Neural crest cell (in vitro differentiated cells): ENCODE data around the gene SLC38A1. TPM values are rescaled to one million over a fixed set of nuclear protein-coding genes. Genes with fewer than 3 reads are reported as not detected.
"Not testable (repeated sequence)": the region's sequence is repeated elsewhere in the genome, so short reads cannot be mapped to it uniquely, and the experiment has no call there.

ENCODE experiments used
- DNase-seq: peaks from one replicate; pipeline ENCODE4 v3.0.0; 2021; ENCODE audit warnings: low read depth, mixed read lengths, low spot score
- H3K27ac Mint-ChIP-seq: one replicate; pipeline ENCODE4 v1.8.0; 2021; ENCODE audit warnings: mild to moderate bottlenecking, mixed read lengths; ENCODE audit not compliant: unreplicated experiment
- H3K27me3 Mint-ChIP-seq: 2 replicates; pipeline ENCODE4 v1.8.0; 2021; ENCODE audit warnings: low read depth, mild to moderate bottlenecking, mixed read lengths
- H3K36me3 Mint-ChIP-seq: 2 replicates; pipeline ENCODE4 v1.8.0; 2021; ENCODE audit warnings: low read depth, mild to moderate bottlenecking, mixed read lengths
- H3K4me1 Mint-ChIP-seq: 2 replicates; pipeline ENCODE4 v1.8.0; 2021; ENCODE audit warnings: mixed read lengths
- H3K4me3 Mint-ChIP-seq: one replicate; pipeline ENCODE4 v1.8.0; 2021; ENCODE audit warnings: mild to moderate bottlenecking, mixed read lengths
- H3K9me3 Mint-ChIP-seq: 2 replicates; pipeline ENCODE4 v1.8.0; 2021; ENCODE audit warnings: mixed read lengths
- CTCF ChIP-seq: fragments of 200-600 bp; sonication (generic); conservative IDR thresholded peaks from 2 replicates; pipeline ENCODE4 v1.5.0; 2021; ENCODE audit warnings: antibody characterized with exemption, mild to moderate bottlenecking
- total RNA-seq: library from RNA; stranded (reverse); gene quantifications from 2 replicates; pipeline ENCODE4 v1.2.1, GENCODE V29; 2021

The SLC38A1 gene
- total RNA-seq, 1 donor from 2014 or later, result 129 TPM

DNA sequence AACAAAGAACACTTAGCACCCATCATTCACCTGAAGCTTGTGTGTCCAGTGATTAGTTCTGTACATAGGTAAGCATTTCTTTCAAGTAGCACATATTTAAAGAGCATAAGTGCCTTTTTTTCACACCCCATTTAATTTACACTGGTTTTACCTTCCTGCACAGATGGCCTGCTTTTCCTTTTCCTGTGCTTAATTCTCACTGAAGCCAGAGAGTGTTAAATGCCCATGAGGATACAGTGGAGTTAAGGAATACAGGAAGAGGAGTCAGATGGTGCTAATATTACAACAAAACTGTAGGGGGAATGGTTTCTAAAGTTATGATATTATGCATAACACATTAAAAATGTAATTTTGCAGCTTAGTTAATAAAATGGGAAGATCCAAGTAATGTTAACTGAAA, 31.0 kb upstream of the SLC38A1 start:
- Mint-ChIP-seq H3K4me1 (peaks cover 6% of the 10 kb centered on the region), H3K27ac (no peak overlapping the region), H3K9me3 (peaks cover 4% of the 10 kb centered on the region), H3K36me3 (peaks cover 2% of the 10 kb centered on the region), H3K4me3 (no peak overlapping the region), H3K27me3 (peaks cover 9% of the 10 kb centered on the region)
- no peak for TF ChIP-seq CTCF
- no peak for DNase-seq

- Mint-ChIP-seq H3K27ac (no peak overlapping the region), H3K9me3 (peaks cover 4% of the 10 kb centered on the region), H3K27me3 (peaks cover 13% of the 10 kb centered on the region), H3K4me1 (no peaks in the 10 kb centered on the region), H3K4me3 (no peak overlapping the region), H3K36me3 (no peaks in the 10 kb centered on the region)
- DNase-seq, result no peak
- no peak for TF ChIP-seq CTCF
These were observed 29.4 kb upstream of the SLC38A1 start for GRCh38 chr12:46298261-46298660.

GRCh38 chr12:46296822-46297221, 28.0 kb upstream of the SLC38A1 start:
- TF ChIP-seq CTCF, result no peak
- no peak for DNase-seq
- H3K36me3 Mint-ChIP-seq, result no peaks in the 10 kb centered on the region
- no peak overlapping the region for H3K27ac Mint-ChIP-seq
- H3K27me3 Mint-ChIP-seq, result peaks cover 13% of the 10 kb centered on the region
- no peaks in the 10 kb centered on the region for H3K4me1 Mint-ChIP-seq
- H3K4me3 Mint-ChIP-seq, result no peak overlapping the region
- H3K9me3 Mint-ChIP-seq, result peaks cover 2% of the 10 kb centered on the region

DNA sequence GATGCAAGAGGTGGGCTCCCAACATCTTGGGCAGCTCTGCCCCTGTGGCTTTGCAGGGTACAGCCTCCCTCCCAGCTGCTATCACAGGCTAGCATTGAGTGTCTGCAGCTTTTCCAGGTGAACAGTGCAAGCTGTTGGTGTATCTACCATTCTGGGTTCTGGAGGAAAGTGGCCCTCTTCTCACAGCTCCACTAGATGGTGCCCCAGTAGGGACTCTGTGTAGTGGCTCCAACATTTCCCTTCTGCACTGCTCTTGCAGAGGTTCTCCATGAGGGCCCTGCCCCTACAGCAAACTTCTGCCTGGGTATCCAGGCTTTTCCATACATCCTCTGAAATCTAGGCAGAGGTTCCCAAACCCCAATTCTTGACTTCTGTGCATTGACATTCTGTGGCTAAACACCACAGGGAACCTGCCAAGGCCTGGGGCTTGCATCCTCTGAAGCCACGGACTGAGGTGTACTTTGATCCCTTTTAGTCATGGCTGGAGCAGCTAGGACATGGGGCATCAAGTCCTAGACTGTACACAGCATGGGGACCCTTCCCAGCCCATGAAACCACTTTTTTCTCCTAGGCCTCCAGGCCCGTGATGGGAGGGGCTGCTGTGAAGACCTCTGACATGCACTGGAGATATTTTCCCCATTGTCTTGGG, 24.0 kb upstream of the SLC38A1 start:
- Mint-ChIP-seq H3K4me3 (no peak overlapping the region), H3K27me3 (peaks cover 9% of the 10 kb centered on the region), H3K9me3 (peaks cover 5% of the 10 kb centered on the region), H3K27ac (no peak overlapping the region), H3K36me3 (no peaks in the 10 kb centered on the region), H3K4me1 (no peaks in the 10 kb centered on the region)
- TF ChIP-seq CTCF, result no peak
- DNase-seq, result no peak

DNA sequence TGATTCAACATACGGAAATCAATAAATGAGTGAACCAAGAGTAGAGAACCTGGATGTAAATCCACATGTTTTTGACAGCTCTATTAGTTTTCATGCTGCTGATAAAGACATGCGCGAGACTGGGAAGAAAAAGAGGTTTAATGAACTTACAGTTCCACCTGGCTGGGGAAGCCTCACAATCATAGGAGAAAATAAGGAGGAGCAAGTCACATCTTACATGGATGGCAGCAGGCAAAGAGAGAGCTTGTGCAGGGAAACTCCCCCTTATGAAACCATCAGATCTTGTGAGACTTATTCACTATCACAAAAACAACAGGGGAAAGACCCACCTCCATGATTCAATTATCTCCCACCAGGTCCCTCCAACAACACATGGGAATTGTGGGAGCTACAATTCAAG, 23.1 kb upstream of the SLC38A1 start:
- not testable (repeated sequence) for H3K36me3 Mint-ChIP-seq, DNase-seq, H3K9me3 Mint-ChIP-seq, H3K27me3 Mint-ChIP-seq, H3K27ac Mint-ChIP-seq, H3K4me1 Mint-ChIP-seq, H3K4me3 Mint-ChIP-seq

- not testable (repeated sequence) for H3K27me3 Mint-ChIP-seq, H3K4me1 Mint-ChIP-seq, DNase-seq, H3K27ac Mint-ChIP-seq, H3K4me3 Mint-ChIP-seq
- Mint-ChIP-seq H3K9me3 (peaks cover 23% of the 10 kb centered on the region), H3K36me3 (peaks cover 28% of the 10 kb centered on the region)
These were observed 16.3 kb upstream of the SLC38A1 start for GRCh38 chr12:46285177-46285576.

DNA sequence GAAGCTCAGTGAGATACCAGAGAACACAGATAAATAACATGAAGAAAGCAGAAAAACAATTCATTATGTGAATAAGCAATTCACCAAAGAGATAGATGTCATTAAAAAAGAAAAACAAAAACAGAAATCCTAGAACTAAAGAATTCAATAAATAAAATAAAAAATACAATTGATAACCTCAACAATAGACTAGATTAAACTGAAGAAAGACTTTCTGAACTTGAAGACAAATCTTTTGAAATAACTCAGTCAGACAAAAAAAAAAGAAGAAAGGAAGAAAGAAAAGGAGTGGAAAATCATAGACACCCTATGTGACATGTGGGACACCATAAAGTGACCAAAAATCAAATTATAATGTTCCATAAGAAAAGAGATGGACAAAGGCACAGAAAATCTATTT, 14.0 kb upstream of the SLC38A1 start:
- no peak overlapping the region for H3K27ac Mint-ChIP-seq
- peaks cover 28% of the 10 kb centered on the region for H3K36me3 Mint-ChIP-seq
- H3K4me3 Mint-ChIP-seq, result no peak overlapping the region
- H3K4me1 Mint-ChIP-seq, result no peaks in the 10 kb centered on the region
- no peaks in the 10 kb centered on the region for H3K27me3 Mint-ChIP-seq
- no peak for DNase-seq
- no peak for TF ChIP-seq CTCF
- peaks cover 20% of the 10 kb centered on the region for H3K9me3 Mint-ChIP-seq
